CD4-positive, alpha-beta T cell treated with Interleukin-6 for 4 hours (primary cell): ENCODE results near the gene MICU1.

Source experiments
- DNase-seq: peaks from one replicate; pipeline ENCODE4 v3.0.0-alpha.2; 2020; ENCODE audit warnings: mixed read lengths

MICU1 gene

GRCh38 chr10:72630144-72630543 is 4.3 kb upstream of the MICU1 start:
- no peak for DNase-seq

- no peak for DNase-seq
These were observed 520 bp upstream of the MICU1 start for GRCh38 chr10:72626444-72626754.

GRCh38 chr10:72625276-72625607 is 637 bp downstream of the MICU1 start:
- DNase-seq, result no peak

- no peak for DNase-seq
These were observed 3.6 kb downstream of the MICU1 start for GRCh38 chr10:72622271-72622670.

GRCh38 chr10:72616716-72617115 is 9.2 kb downstream of the MICU1 start:
- no peak for DNase-seq

GRCh38 chr10:72615970-72616369 is 9.9 kb downstream of the MICU1 start:
- no peak for DNase-seq

GRCh38 chr10:72612203-72612826 is 13.6 kb downstream of the MICU1 start:
- DNase-seq, result no peak

GRCh38 chr10:72611783-72612182 is 14.1 kb downstream of the MICU1 start:
- DNase-seq, result no peak

- DNase-seq, result no peak
These were observed 15.4 kb downstream of the MICU1 start for GRCh38 chr10:72610466-72610865.

GRCh38 chr10:72605122-72605521 is 20.8 kb downstream of the MICU1 start:
- DNase-seq, result no peak

GRCh38 chr10:72601144-72601543 is 24.7 kb downstream of the MICU1 start:
- DNase-seq, result no peak

GRCh38 chr10:72598769-72599701 is 26.8 kb downstream of the MICU1 start:
- DNase-seq, result no peak

GRCh38 chr10:72597897-72598296 is 28.0 kb downstream of the MICU1 start:
- DNase-seq, result no peak

- DNase-seq, result no peak
These were observed 30.4 kb downstream of the MICU1 start for GRCh38 chr10:72595436-72595835.

GRCh38 chr10:72593963-72594362 is 31.9 kb downstream of the MICU1 start:
- DNase-seq, result no peak

- no peak for DNase-seq
These were observed 37.6 kb downstream of the MICU1 start for GRCh38 chr10:72588266-72588665.

GRCh38 chr10:72587568-72587967 is 38.3 kb downstream of the MICU1 start:
- DNase-seq, result no peak

- no peak for DNase-seq
These were observed 51.2 kb downstream of the MICU1 start for GRCh38 chr10:72574636-72575035.

- no peak for DNase-seq
These were observed 52.8 kb downstream of the MICU1 start for GRCh38 chr10:72573079-72573478.

- DNase-seq, result no peak
These were observed 57.8 kb downstream of the MICU1 start for GRCh38 chr10:72567889-72568640.

GRCh38 chr10:72567421-72567820 is 58.5 kb downstream of the MICU1 start:
- no peak for DNase-seq

- DNase-seq, result no peak
These were observed 61.3 kb downstream of the MICU1 start for GRCh38 chr10:72564596-72564995.

- no peak for DNase-seq
These were observed 62.4 kb downstream of the MICU1 start for GRCh38 chr10:72563327-72563932.
